D341Med (cell line): ENCODE results near the gene SMURF1.
"Not testable (repeated sequence)": the region's sequence is repeated elsewhere in the genome, so short reads cannot be mapped to it uniquely, and the experiment has no call there.

Experiments
- DNase-seq: peaks from one replicate; pipeline ENCODE4 v3.0.0; 2012; ENCODE audit warnings: low spot score

SMURF1 gene

GRCh38 chr7:99143853-99144672, at the start of gene SMURF1:
TSS of gene SMURF1 (minus strand) at chr7:99144108. CDS start at chr7:99143780, 328 bp downstream.
- DNase-seq = peak; percentile 97

GRCh38 chr7:99191869-99192596, 48.1 kb upstream of the SMURF1 start:
- DNase-seq = no peak

GRCh38 chr7:99190359-99191009, 46.6 kb upstream of the SMURF1 start:
- no peak for DNase-seq

DNA sequence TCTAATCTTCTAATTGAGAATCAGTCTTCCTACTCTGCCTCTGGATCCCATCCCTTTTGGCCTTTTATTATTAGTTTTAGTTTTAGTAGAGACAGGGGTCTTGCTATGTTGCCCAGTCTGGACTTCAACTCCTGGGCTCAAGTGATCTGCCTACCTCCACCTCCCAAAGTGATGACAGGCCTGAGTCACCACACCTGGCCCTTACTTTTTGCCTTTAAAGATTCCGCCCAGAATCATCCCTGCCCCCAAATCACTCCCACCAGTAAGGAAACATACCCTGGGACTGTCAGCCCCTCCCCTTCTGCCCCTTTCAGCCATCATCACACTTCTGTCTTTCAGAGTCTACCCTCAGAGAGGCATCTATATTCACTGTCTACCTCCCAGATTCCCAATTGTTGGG, 45.3 kb upstream of the SMURF1 start:
- DNase-seq = no peak

DNA sequence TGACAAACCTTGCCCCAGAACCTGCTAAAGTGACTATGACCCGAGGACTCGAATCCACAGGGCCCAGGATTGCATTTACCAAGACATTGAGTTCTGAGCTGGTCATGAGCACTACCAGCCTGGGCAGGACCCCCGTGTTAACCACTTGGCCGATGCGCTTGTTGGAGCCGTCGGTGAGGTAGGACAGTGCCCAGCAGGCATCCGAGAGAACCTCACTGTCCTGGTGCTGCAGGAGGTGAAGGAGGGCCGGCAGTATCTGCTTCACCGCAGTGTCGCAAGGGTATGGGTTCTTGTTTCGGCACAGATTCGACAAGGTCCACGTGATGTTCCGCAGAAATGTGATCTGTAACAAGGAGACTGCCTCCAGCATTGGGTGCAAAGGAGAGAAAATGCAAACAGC, 44.3 kb upstream of the SMURF1 start:
- DNase-seq = no peak

GRCh38 chr7:99184532-99185218, 40.8 kb upstream of the SMURF1 start:
- DNase-seq = no peak

GRCh38 chr7:99180067-99180650, 36.3 kb upstream of the SMURF1 start:
- no peak for DNase-seq

DNA sequence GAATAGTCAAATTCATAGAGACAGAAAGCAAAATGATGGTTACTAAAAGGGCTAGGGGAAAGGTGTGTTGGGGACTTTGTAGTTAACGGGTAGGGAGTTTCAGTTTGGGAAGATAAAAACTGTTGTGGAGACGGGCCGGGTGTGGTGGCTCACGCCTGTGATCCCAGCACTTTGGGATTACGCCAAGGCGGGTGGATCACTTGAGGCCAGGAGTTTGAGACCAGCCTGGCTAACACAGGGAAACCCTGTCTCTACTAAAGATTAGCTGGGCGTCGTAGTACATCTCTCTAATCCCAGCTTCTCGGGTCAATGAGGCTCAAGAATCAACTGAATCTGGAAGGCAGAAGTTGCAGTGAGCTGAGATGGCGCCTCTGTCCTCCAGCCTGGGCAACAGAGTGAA, 33.3 kb upstream of the SMURF1 start:
- no peak for DNase-seq

DNA sequence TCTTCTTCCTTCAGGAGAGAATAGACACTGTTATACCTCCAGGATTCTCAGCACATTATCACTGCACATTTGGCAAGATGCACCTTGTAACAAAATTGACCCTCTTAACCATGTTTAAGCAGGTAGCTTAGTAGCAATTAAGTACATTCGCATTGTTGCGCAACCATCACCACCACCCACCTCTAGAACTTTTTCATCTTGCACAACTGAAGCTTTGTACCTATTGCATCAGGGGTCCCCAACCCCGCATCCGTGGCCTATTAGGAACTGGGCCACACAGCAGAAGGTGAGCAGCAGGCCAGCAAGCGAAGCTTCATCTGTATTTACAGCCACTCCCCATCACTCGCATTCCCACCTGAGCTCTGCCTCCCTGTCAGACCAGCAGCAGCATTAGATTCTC, 29.9 kb upstream of the SMURF1 start:
- DNase-seq = no peak

- no peak for DNase-seq
Observed at GRCh38 chr7:99171731-99172130, 27.8 kb upstream of the SMURF1 start.

GRCh38 chr7:99170730-99171074, 26.8 kb upstream of the SMURF1 start:
- no peak for DNase-seq

- no peak for DNase-seq
Observed at GRCh38 chr7:99170065-99170729, 26.3 kb upstream of the SMURF1 start.

DNA sequence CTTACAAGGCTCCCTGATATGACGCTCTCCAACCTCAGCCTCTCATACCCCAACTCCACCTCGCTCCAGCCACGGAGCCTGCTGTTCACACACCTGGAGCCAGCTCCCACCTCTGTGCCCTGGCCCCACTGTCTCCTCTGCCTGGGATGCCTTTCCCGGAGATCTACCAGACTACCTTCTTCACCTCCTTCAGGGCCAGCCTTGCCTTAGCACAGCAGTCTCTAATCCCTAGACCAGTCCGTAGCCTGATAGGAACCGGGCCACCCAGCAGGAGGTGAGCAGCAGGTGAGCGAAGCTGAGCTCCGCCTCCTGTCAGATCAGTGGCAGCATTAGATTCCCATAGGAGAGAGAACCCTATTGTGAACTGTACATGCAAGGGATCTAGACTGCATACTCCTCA, 23.2 kb upstream of the SMURF1 start:
- DNase-seq = no peak

DNA sequence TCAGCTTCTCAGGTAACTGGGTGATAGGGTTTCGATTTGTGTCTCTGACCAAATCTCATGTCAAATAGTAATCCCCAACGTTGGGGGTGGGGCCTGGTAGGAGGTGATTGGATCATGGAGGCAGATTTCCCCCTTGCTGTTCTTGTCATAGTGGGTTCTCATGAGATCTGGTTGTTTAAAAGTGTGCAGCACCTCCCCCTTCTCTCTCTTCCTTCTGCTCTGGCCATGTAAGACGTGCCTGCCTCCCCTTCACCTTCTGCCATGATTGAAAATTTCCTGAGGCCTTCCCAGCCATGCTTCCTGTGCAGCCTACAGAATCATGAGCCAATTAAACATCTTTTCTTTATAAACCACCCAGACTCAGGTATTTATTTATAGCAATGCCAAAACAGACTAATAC, 21.9 kb upstream of the SMURF1 start:
- no peak for DNase-seq

DNA sequence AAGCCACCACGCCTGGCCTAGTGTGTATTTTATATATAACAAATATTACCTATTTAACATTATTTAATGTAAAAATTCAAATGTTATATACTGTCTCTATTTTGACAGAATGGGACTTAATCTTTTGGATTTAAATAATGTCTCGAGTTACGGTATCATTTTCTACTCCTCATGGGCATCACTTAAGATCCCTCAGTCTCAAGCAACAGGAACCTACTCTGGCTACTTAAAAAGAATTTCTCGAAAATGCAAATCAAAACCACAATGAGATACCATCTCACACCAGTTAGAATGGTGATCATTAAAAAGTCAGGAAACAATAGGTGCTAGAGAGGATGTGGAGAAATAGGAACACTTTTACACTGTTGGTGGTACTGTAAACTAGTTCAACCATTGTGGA, 19.8 kb upstream of the SMURF1 start:
- DNase-seq = not testable (repeated sequence)

- DNase-seq = no peak
Observed at GRCh38 chr7:99156649-99157048, 12.7 kb upstream of the SMURF1 start.

DNA sequence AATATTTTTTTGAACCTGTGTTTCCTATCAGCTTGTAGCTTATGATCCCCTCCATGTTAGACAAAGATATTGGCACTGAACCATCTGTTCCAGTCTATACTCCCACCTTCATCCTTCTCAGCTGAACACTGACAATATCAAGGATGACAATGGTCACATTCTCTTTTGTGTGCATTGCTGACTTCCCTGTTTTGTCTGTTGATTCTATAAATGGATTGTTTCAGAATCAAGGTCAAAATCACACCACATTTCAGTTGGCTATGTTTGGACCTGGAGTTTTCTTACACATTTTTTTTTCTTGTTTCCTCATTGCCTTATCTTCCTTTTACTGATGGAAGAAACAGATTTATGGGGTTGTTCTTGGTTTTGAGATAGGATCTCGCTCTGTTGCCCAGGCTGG, 11.3 kb upstream of the SMURF1 start:
- no peak for DNase-seq

GRCh38 chr7:99146979-99147378, 3.1 kb upstream of the SMURF1 start:
- DNase-seq = no peak

DNA sequence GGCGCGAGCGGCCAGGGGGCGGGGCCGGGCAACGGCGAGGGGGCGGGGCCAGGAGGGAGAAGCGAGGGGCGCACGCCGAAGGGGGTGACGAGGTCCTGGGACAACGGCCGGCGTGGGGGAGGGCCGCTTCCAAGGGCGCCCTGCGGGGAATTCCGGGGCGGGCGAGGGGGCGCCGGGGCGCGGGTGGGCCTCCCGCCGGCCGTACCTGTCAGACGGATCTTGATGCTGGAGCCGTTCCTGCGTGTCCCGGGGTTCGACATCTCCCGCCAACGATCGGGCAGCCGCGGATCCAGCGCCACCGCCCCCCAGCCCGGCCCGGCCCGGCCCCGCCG, 421 bp downstream of the SMURF1 start:
- no peak for DNase-seq

DNA sequence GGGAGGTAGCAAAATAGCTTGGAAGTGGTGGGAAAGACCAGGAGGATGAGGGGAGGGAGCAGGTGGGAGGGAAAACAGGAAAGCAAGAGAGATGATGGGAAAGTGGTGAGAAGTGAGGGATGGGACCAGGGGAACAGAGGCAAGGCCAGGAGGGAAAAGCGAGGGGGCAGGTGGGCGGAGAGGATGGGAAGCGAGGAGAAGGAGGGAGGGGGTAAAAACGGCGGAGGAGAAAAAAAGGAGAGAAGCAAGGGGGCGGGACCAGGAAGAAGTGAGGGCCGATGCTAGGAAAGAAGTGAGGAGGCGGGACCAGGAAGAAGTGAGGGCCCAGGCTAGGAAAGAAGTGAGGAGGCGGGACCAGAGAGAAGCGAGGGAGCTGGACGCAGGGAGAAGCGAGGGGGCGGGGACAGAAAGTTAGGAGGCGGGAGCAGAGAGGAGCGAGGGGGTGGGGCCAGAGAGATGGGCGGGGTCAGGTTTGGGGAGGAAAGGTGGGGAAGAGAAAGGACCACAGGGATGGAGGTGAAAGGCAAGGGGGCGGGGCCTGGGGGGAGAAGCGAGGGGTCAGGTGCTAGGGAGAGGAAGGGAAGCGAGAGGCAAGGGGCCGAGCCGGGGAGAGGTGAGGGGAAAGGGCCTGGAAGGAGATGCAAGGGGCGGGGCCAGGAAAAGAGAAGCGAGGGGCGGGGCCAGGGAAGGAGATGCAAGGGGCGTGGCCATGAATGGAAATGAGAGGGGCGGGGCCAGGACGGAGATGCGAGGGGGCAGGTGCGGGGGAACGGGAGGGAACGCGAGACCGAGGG, 984 bp downstream of the SMURF1 start:
- DNase-seq = peak; percentile 94
